ENCODE results near the gene SPAG6.

Gene SPAG6

DNA sequence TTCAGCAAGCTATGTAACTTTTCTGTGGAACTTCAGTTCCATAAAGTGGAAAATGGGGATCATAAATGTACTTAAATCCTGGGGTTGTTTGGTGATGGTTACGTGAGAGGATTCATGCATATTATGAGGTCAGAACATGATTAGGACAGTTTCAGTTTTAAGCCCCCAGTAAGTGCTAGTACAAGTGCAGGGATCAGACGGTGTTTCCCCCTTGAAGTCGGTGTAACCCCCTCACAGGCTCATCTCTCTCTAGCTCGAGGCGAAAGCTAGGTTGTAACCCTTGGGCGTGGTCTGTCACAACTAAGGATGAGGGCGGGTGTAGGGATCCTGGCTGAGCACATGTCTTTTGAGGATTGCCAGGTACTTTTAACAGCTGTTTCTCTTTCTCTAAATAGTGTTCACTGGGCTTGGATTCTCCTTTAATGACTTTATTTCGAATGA, 84.7 kb downstream of the SPAG6 start:
- no peak overlapping the region for H3K27ac ChIP-seq (ENCODE audit: low read depth, low read length)
- no peak overlapping the region for H3K4me2 ChIP-seq (ENCODE audit: low read depth, low read length, poor library complexity, severe bottlenecking)
- H3K9me2 ChIP-seq (replicated peaks; ENCODE audit: insufficient read depth, low read length): no peaks in the 10 kb centered on the region

DNA sequence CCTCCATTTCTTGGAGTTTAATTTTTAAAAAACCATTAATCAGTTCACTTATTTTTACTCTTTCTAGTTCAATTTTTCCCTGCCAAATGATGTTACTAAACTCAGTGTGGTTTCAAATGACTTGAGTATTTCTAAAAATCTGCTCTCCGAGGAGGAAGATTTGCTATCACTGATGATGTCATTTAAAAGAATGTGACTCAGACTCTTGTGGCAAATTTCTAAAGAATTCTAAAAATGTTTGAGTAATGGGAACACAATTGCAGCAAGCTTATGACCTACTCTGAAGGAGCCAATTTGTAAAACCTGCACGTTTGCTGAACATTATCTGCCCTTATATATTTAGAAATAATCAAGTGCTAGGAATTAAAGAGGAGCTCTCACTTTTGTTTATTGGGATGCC, 88.6 kb downstream of the SPAG6 start:
- H3K9me2 ChIP-seq (replicated peaks; ENCODE audit: insufficient read depth, low read length): no peaks in the 10 kb centered on the region
- H3K9me3 ChIP-seq (ENCODE audit: insufficient read depth, low read length): no peaks in the 10 kb centered on the region
- no peak overlapping the region for H2AFZ ChIP-seq (ENCODE audit: low read depth, low read length, severe bottlenecking)
- no peaks in the 10 kb centered on the region for H3K36me3 ChIP-seq (ENCODE audit: low read length)
- H3F3A ChIP-seq (ENCODE audit: insufficient read depth): no peaks in the 10 kb centered on the region
- TF ChIP-seq, protein P1, sequence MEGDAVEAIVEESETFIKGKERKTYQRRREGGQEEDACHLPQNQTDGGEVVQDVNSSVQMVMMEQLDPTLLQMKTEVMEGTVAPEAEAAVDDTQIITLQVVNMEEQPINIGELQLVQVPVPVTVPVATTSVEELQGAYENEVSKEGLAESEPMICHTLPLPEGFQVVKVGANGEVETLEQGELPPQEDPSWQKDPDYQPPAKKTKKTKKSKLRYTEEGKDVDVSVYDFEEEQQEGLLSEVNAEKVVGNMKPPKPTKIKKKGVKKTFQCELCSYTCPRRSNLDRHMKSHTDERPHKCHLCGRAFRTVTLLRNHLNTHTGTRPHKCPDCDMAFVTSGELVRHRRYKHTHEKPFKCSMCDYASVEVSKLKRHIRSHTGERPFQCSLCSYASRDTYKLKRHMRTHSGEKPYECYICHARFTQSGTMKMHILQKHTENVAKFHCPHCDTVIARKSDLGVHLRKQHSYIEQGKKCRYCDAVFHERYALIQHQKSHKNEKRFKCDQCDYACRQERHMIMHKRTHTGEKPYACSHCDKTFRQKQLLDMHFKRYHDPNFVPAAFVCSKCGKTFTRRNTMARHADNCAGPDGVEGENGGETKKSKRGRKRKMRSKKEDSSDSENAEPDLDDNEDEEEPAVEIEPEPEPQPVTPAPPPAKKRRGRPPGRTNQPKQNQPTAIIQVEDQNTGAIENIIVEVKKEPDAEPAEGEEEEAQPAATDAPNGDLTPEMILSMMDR (IDR thresholded peaks at IDR 0.05; ENCODE audit: insufficient read depth, low read length, poor library complexity, severe bottlenecking): no peak
- TF ChIP-seq EZH2phosphoT487 (conservative IDR thresholded peaks at IDR 0.05; ENCODE audit: low read length): no peak
- no peak overlapping the region for H3K27ac ChIP-seq (ENCODE audit: low read depth, low read length)
- H3K27me3 ChIP-seq (ENCODE audit: low read length): no peaks in the 10 kb centered on the region
- no peak overlapping the region for H3K4me2 ChIP-seq (ENCODE audit: low read depth, low read length, poor library complexity, severe bottlenecking)
- no peaks in the 10 kb centered on the region for H3K79me2 ChIP-seq (ENCODE audit: insufficient read depth, low read length)
- H4K20me1 ChIP-seq (ENCODE audit: low read depth, low read length): no peaks in the 10 kb centered on the region
- H3K9ac ChIP-seq (ENCODE audit: low read length): no peak overlapping the region
- no peak overlapping the region for H3K4me3 ChIP-seq (ENCODE audit: insufficient read depth, low read length, poor library complexity, severe bottlenecking)

More for the DNA sequence above, 84.7 kb downstream of the SPAG6 start:
- H3K4me3 ChIP-seq (ENCODE audit: insufficient read depth, low read length, poor library complexity, severe bottlenecking): no peak overlapping the region
- no peak overlapping the region for H2AFZ ChIP-seq (ENCODE audit: low read depth, low read length, severe bottlenecking)
- H4K20me1 ChIP-seq (ENCODE audit: low read depth, low read length): no peaks in the 10 kb centered on the region
- H3K79me2 ChIP-seq (ENCODE audit: insufficient read depth, low read length): no peaks in the 10 kb centered on the region
- H3F3A ChIP-seq (ENCODE audit: insufficient read depth): no peaks in the 10 kb centered on the region
- no peaks in the 10 kb centered on the region for H3K9me3 ChIP-seq (ENCODE audit: insufficient read depth, low read length)
- no peaks in the 10 kb centered on the region for H3K27me3 ChIP-seq (ENCODE audit: low read length)
- no peaks in the 10 kb centered on the region for H3K36me3 ChIP-seq (ENCODE audit: low read length)
- TF ChIP-seq, protein P1 (IDR thresholded peaks at IDR 0.05; ENCODE audit: insufficient read depth, low read length, poor library complexity, severe bottlenecking): no peak
- no peak for TF ChIP-seq EZH2phosphoT487 (conservative IDR thresholded peaks at IDR 0.05; ENCODE audit: low read length)
- no peak overlapping the region for H3K9ac ChIP-seq (ENCODE audit: low read length)

GRCh38 chr10:22434521-22434920, 89.2 kb downstream of the SPAG6 start:
- no peaks in the 10 kb centered on the region for H3K79me2 ChIP-seq (ENCODE audit: insufficient read depth, low read length)
- H3K4me3 ChIP-seq (ENCODE audit: insufficient read depth, low read length, poor library complexity, severe bottlenecking): no peak overlapping the region
- no peaks in the 10 kb centered on the region for H3K9me3 ChIP-seq (ENCODE audit: insufficient read depth, low read length)
- no peak overlapping the region for H3K9ac ChIP-seq (ENCODE audit: low read length)
- no peak overlapping the region for H3K4me2 ChIP-seq (ENCODE audit: low read depth, low read length, poor library complexity, severe bottlenecking)
- H2AFZ ChIP-seq (ENCODE audit: low read depth, low read length, severe bottlenecking): no peak overlapping the region
- H3K27ac ChIP-seq (ENCODE audit: low read depth, low read length): no peak overlapping the region
- no peaks in the 10 kb centered on the region for H3K27me3 ChIP-seq (ENCODE audit: low read length)
- TF ChIP-seq, protein P1 (IDR thresholded peaks at IDR 0.05; ENCODE audit: insufficient read depth, low read length, poor library complexity, severe bottlenecking): no peak
- no peak for TF ChIP-seq EZH2phosphoT487 (conservative IDR thresholded peaks at IDR 0.05; ENCODE audit: low read length)
- H3F3A ChIP-seq (ENCODE audit: insufficient read depth): no peaks in the 10 kb centered on the region
- H3K36me3 ChIP-seq (ENCODE audit: low read length): no peaks in the 10 kb centered on the region
- no peaks in the 10 kb centered on the region for H3K9me2 ChIP-seq (replicated peaks; ENCODE audit: insufficient read depth, low read length)
- no peaks in the 10 kb centered on the region for H4K20me1 ChIP-seq (ENCODE audit: low read depth, low read length)

Measured in SU-DHL-6 (cell line).